H9 (cell line): ENCODE data around the gene C11orf87. TPM values are rescaled to one million over a fixed set of nuclear protein-coding genes. Genes with fewer than 3 reads are reported as not detected.

ENCODE experiments used
- DNase-seq: peaks from one replicate; pipeline ENCODE4 v3.0.0-alpha.2; 2017
- H2AFZ ChIP-seq: one replicate; pipeline ENCODE4 v1.6.1; 2013; ENCODE audit warnings: mild to moderate bottlenecking, low read length, control low read depth, moderate library complexity
- H2AK5ac ChIP-seq: 2 replicates; pipeline ENCODE4 v1.6.1; 2013; ENCODE audit warnings: low read length, control low read depth, mixed read lengths; ENCODE audit not compliant: insufficient read length
- H2BK120ac ChIP-seq: one replicate; pipeline ENCODE4 v1.6.1; 2013; ENCODE audit warnings: low read depth, mild to moderate bottlenecking, low read length, control low read depth, inconsistent platforms; ENCODE audit not compliant: poor library complexity, severe bottlenecking
- H2BK12ac ChIP-seq: 2 replicates; pipeline ENCODE4 v1.6.1; 2013; ENCODE audit warnings: low read length, control low read depth, mixed read lengths, low read depth; ENCODE audit not compliant: insufficient read length
- H2BK15ac ChIP-seq: 2 replicates; pipeline ENCODE4 v1.6.1; 2013; ENCODE audit warnings: low read depth, low read length, control low read depth
- H2BK20ac ChIP-seq: one replicate; pipeline ENCODE4 v1.6.1; 2013; ENCODE audit warnings: low read depth, mild to moderate bottlenecking, low read length, control low read depth, inconsistent platforms; ENCODE audit not compliant: poor library complexity, severe bottlenecking
- H2BK5ac ChIP-seq: 2 replicates; pipeline ENCODE4 v1.6.1; 2013; ENCODE audit warnings: low read length, control low read depth, mixed read lengths; ENCODE audit not compliant: insufficient read length
- H3K14ac ChIP-seq: 2 replicates; pipeline ENCODE4 v1.6.1; 2013; ENCODE audit warnings: low read length, control low read depth; ENCODE audit not compliant: insufficient read depth
- H3K18ac ChIP-seq: 2 replicates; pipeline ENCODE4 v1.6.1; 2013; ENCODE audit warnings: low read depth, mild to moderate bottlenecking, mixed read lengths, low read length, control low read depth; ENCODE audit not compliant: insufficient read length
- H3K23ac ChIP-seq: 2 replicates; pipeline ENCODE4 v1.6.1; 2013; ENCODE audit warnings: low read length, control low read depth, mixed read lengths, low read depth; ENCODE audit not compliant: insufficient read length
- H3K23me2 ChIP-seq: 2 replicates; pipeline ENCODE4 v1.6.1; 2013; ENCODE audit warnings: low read depth, mild to moderate bottlenecking, mixed read lengths, low read length, control low read depth; ENCODE audit not compliant: insufficient read length, poor library complexity, severe bottlenecking
- H3K27ac ChIP-seq: 2 replicates; pipeline ENCODE4 v1.5.1; 2013; ENCODE audit warnings: low read length, control low read depth, mixed read lengths, low read depth; ENCODE audit not compliant: insufficient read length
- H3K27me3 ChIP-seq: 2 replicates; pipeline ENCODE4 v1.6.1; 2013; ENCODE audit warnings: low read length, control low read depth, inconsistent platforms; ENCODE audit not compliant: insufficient read depth
- H3K4ac ChIP-seq: 2 replicates; pipeline ENCODE4 v1.6.1; 2013; ENCODE audit warnings: low read depth, mild to moderate bottlenecking, control low read depth, inconsistent platforms, low read length, moderate library complexity
- H3K4me1 ChIP-seq: 2 replicates; pipeline ENCODE4 v1.6.1; 2013; ENCODE audit warnings: low read length, control low read depth, inconsistent platforms; ENCODE audit not compliant: insufficient read depth
- H3K4me2 ChIP-seq: 2 replicates; pipeline ENCODE4 v1.6.1; 2013; ENCODE audit warnings: low read length, control low read depth, mixed read lengths; ENCODE audit not compliant: insufficient read length, insufficient read depth
- H3K56ac ChIP-seq: 2 replicates; pipeline ENCODE4 v1.6.1; 2013; ENCODE audit warnings: low read depth, mild to moderate bottlenecking, mixed read lengths, low read length, control low read depth; ENCODE audit not compliant: insufficient read length
- H3K79me1 ChIP-seq: 2 replicates; pipeline ENCODE4 v1.6.1; 2013; ENCODE audit warnings: low read depth, mild to moderate bottlenecking, moderate library complexity, low read length, control low read depth, inconsistent platforms; ENCODE audit not compliant: insufficient read depth, poor library complexity, severe bottlenecking
- H3K79me2 ChIP-seq: 2 replicates; pipeline ENCODE4 v1.6.1; 2013; ENCODE audit warnings: low read length, control low read depth, inconsistent platforms; ENCODE audit not compliant: insufficient read depth
- H3K9ac ChIP-seq: 2 replicates; pipeline ENCODE4 v1.6.1; 2013; ENCODE audit warnings: low read length, control low read depth, mixed read lengths; ENCODE audit not compliant: insufficient read length; ENCODE audit errors: extremely low read depth
- H3K9me3 ChIP-seq: one replicate; pipeline ENCODE4 v1.6.1; 2013; ENCODE audit warnings: low read depth, low read length, inconsistent platforms; ENCODE audit not compliant: control insufficient read depth
- H3T11ph ChIP-seq: one replicate; pipeline ENCODE4 v1.6.1; 2013; ENCODE audit warnings: mild to moderate bottlenecking, low read length, control low read depth, inconsistent platforms
- H4K20me1 ChIP-seq: one replicate; pipeline ENCODE4 v1.6.1; 2013; ENCODE audit not compliant: control insufficient read depth, insufficient read length, insufficient read depth
- H4K5ac ChIP-seq: 2 replicates; pipeline ENCODE4 v1.6.1; 2013; ENCODE audit warnings: low read depth, mild to moderate bottlenecking, mixed read lengths, low read length, control low read depth; ENCODE audit not compliant: insufficient read length
- H4K8ac ChIP-seq: replicated peaks from 2 replicates; pipeline ENCODE4 v1.6.1; 2013; ENCODE audit warnings: low read length, control low read depth, mixed read lengths, low read depth; ENCODE audit not compliant: insufficient read length
- H4K91ac ChIP-seq: 2 replicates; pipeline ENCODE4 v1.6.1; 2013; ENCODE audit warnings: low read depth, mild to moderate bottlenecking, moderate library complexity, mixed read lengths, low read length, control low read depth; ENCODE audit not compliant: insufficient read length
- H3K27ac Mint-ChIP-seq, 3 experiments: 2 replicates in 2 of 3; 3 replicates in 1 of 3; pipeline ENCODE4 v1.8.0; 2020 to 2021; ENCODE audit warnings: mixed read lengths in 3 of 3, mild to moderate bottlenecking in 1 of 3, moderate library complexity in 1 of 3
- H3K27me3 Mint-ChIP-seq: 2 replicates; pipeline ENCODE4 v1.8.0; 2021; ENCODE audit warnings: low read depth, mild to moderate bottlenecking, moderate library complexity, mixed read lengths
- H3K36me3 Mint-ChIP-seq, 3 experiments: 2 replicates in 2 of 3; 3 replicates in 1 of 3; pipeline ENCODE4 v1.8.0; 2020 to 2021; ENCODE audit warnings: low read depth in 3 of 3, mixed read lengths in 3 of 3; ENCODE audit not compliant: insufficient read depth in 1 of 3
- H3K4me1 Mint-ChIP-seq, 2 experiments: 2 replicates each; pipeline ENCODE4 v1.8.0; 2020; ENCODE audit warnings: mixed read lengths in 2 of 2
- H3K4me3 Mint-ChIP-seq, 2 experiments: 2 replicates in 1 of 2; 3 replicates in 1 of 2; pipeline ENCODE4 v1.8.0; 2020 to 2021; ENCODE audit warnings: mild to moderate bottlenecking in 2 of 2, mixed read lengths in 2 of 2, moderate library complexity in 1 of 2
- H3K9me3 Mint-ChIP-seq, 2 experiments: 2 replicates in 1 of 2; 3 replicates in 1 of 2; pipeline ENCODE4 v1.8.0; 2020; ENCODE audit warnings: mild to moderate bottlenecking in 2 of 2, mixed read lengths in 2 of 2, moderate library complexity in 1 of 2
- CTCF ChIP-seq: fragments of 200-600 bp; sonication (generic); conservative IDR thresholded peaks from 3 replicates; pipeline ENCODE4 v1.8.0; 2021; ENCODE audit warnings: antibody characterized with exemption, mild to moderate bottlenecking
- total RNA-seq: library from RNA; stranded (reverse); gene quantifications from 2 replicates; pipeline ENCODE4 v1.2.1, GENCODE V29; 2021

Gene C11orf87
- total RNA-seq, 1 experiment from 2014 or later, result 0.11 TPM

- Mint-ChIP-seq H3K27ac (no peak overlapping the region), H3K27me3 (no peaks in the 10 kb centered on the region), H3K36me3 (no peaks in the 10 kb centered on the region), H3K4me1 (no peaks in the 10 kb centered on the region), H3K9me3 (no peaks in the 10 kb centered on the region), H3K4me3 (no peak overlapping the region)
- Histone ChIP-seq H3K27ac (no peak overlapping the region), H3K4me1 (no peaks in the 10 kb centered on the region), H2AK5ac (no peak overlapping the region), H2AFZ (no peak overlapping the region), H3K4ac (no peak overlapping the region), H3K23me2 (no peaks in the 10 kb centered on the region), H3K4me2 (no peak overlapping the region), H2BK120ac (no peak overlapping the region), H2BK5ac (no peak overlapping the region), H3K9ac (no peak overlapping the region), H3K56ac (no peak overlapping the region), H3K14ac (no peak overlapping the region), H4K8ac (no peak overlapping the region), H3K79me2 (no peaks in the 10 kb centered on the region), H3K9me3 (no peaks in the 10 kb centered on the region), H4K91ac (no peak overlapping the region), H3K79me1 (no peaks in the 10 kb centered on the region), H3K23ac (no peak overlapping the region), H3K18ac (no peak overlapping the region), H2BK20ac (no peak overlapping the region), H4K5ac (no peak overlapping the region), H4K20me1 (no peaks in the 10 kb centered on the region), H3T11ph (no peak overlapping the region), H2BK12ac (no peak overlapping the region), H2BK15ac (no peak overlapping the region), H3K27me3 (no peaks in the 10 kb centered on the region)
- no peak for DNase-seq
- no peak for TF ChIP-seq CTCF
Measured at GRCh38 chr11:109405671-109406070, 16.3 kb upstream of the C11orf87 start.
